H9 (cell line): ENCODE data around the gene VRK1. TPM values are rescaled to one million over a fixed set of nuclear protein-coding genes. Genes with fewer than 3 reads are reported as not detected.

Source experiments
- DNase-seq: peaks from one replicate; pipeline ENCODE4 v3.0.0-alpha.2; 2017
- H2AFZ ChIP-seq: one replicate; pipeline ENCODE4 v1.6.1; 2013; ENCODE audit warnings: mild to moderate bottlenecking, low read length, control low read depth, moderate library complexity
- H2AK5ac ChIP-seq: 2 replicates; pipeline ENCODE4 v1.6.1; 2013; ENCODE audit warnings: low read length, control low read depth, mixed read lengths; ENCODE audit not compliant: insufficient read length
- H2BK120ac ChIP-seq: one replicate; pipeline ENCODE4 v1.6.1; 2013; ENCODE audit warnings: low read depth, mild to moderate bottlenecking, low read length, control low read depth, inconsistent platforms; ENCODE audit not compliant: poor library complexity, severe bottlenecking
- H2BK12ac ChIP-seq: 2 replicates; pipeline ENCODE4 v1.6.1; 2013; ENCODE audit warnings: low read length, control low read depth, mixed read lengths, low read depth; ENCODE audit not compliant: insufficient read length
- H2BK15ac ChIP-seq: 2 replicates; pipeline ENCODE4 v1.6.1; 2013; ENCODE audit warnings: low read depth, low read length, control low read depth
- H2BK20ac ChIP-seq: one replicate; pipeline ENCODE4 v1.6.1; 2013; ENCODE audit warnings: low read depth, mild to moderate bottlenecking, low read length, control low read depth, inconsistent platforms; ENCODE audit not compliant: poor library complexity, severe bottlenecking
- H2BK5ac ChIP-seq: 2 replicates; pipeline ENCODE4 v1.6.1; 2013; ENCODE audit warnings: low read length, control low read depth, mixed read lengths; ENCODE audit not compliant: insufficient read length
- H3K14ac ChIP-seq: 2 replicates; pipeline ENCODE4 v1.6.1; 2013; ENCODE audit warnings: low read length, control low read depth; ENCODE audit not compliant: insufficient read depth
- H3K18ac ChIP-seq: 2 replicates; pipeline ENCODE4 v1.6.1; 2013; ENCODE audit warnings: low read depth, mild to moderate bottlenecking, mixed read lengths, low read length, control low read depth; ENCODE audit not compliant: insufficient read length
- H3K23ac ChIP-seq: 2 replicates; pipeline ENCODE4 v1.6.1; 2013; ENCODE audit warnings: low read length, control low read depth, mixed read lengths, low read depth; ENCODE audit not compliant: insufficient read length
- H3K23me2 ChIP-seq: 2 replicates; pipeline ENCODE4 v1.6.1; 2013; ENCODE audit warnings: low read depth, mild to moderate bottlenecking, mixed read lengths, low read length, control low read depth; ENCODE audit not compliant: insufficient read length, poor library complexity, severe bottlenecking
- H3K27ac ChIP-seq: 2 replicates; pipeline ENCODE4 v1.5.1; 2013; ENCODE audit warnings: low read length, control low read depth, mixed read lengths, low read depth; ENCODE audit not compliant: insufficient read length
- H3K27me3 ChIP-seq: 2 replicates; pipeline ENCODE4 v1.6.1; 2013; ENCODE audit warnings: low read length, control low read depth, inconsistent platforms; ENCODE audit not compliant: insufficient read depth
- H3K4ac ChIP-seq: 2 replicates; pipeline ENCODE4 v1.6.1; 2013; ENCODE audit warnings: low read depth, mild to moderate bottlenecking, control low read depth, inconsistent platforms, low read length, moderate library complexity
- H3K4me1 ChIP-seq: 2 replicates; pipeline ENCODE4 v1.6.1; 2013; ENCODE audit warnings: low read length, control low read depth, inconsistent platforms; ENCODE audit not compliant: insufficient read depth
- H3K4me2 ChIP-seq: 2 replicates; pipeline ENCODE4 v1.6.1; 2013; ENCODE audit warnings: low read length, control low read depth, mixed read lengths; ENCODE audit not compliant: insufficient read length, insufficient read depth
- H3K56ac ChIP-seq: 2 replicates; pipeline ENCODE4 v1.6.1; 2013; ENCODE audit warnings: low read depth, mild to moderate bottlenecking, mixed read lengths, low read length, control low read depth; ENCODE audit not compliant: insufficient read length
- H3K79me1 ChIP-seq: 2 replicates; pipeline ENCODE4 v1.6.1; 2013; ENCODE audit warnings: low read depth, mild to moderate bottlenecking, moderate library complexity, low read length, control low read depth, inconsistent platforms; ENCODE audit not compliant: insufficient read depth, poor library complexity, severe bottlenecking
- H3K79me2 ChIP-seq: 2 replicates; pipeline ENCODE4 v1.6.1; 2013; ENCODE audit warnings: low read length, control low read depth, inconsistent platforms; ENCODE audit not compliant: insufficient read depth
- H3K9ac ChIP-seq: 2 replicates; pipeline ENCODE4 v1.6.1; 2013; ENCODE audit warnings: low read length, control low read depth, mixed read lengths; ENCODE audit not compliant: insufficient read length; ENCODE audit errors: extremely low read depth
- H3K9me3 ChIP-seq: one replicate; pipeline ENCODE4 v1.6.1; 2013; ENCODE audit warnings: low read depth, low read length, inconsistent platforms; ENCODE audit not compliant: control insufficient read depth
- H3T11ph ChIP-seq: one replicate; pipeline ENCODE4 v1.6.1; 2013; ENCODE audit warnings: mild to moderate bottlenecking, low read length, control low read depth, inconsistent platforms
- H4K20me1 ChIP-seq: one replicate; pipeline ENCODE4 v1.6.1; 2013; ENCODE audit not compliant: control insufficient read depth, insufficient read length, insufficient read depth
- H4K5ac ChIP-seq: 2 replicates; pipeline ENCODE4 v1.6.1; 2013; ENCODE audit warnings: low read depth, mild to moderate bottlenecking, mixed read lengths, low read length, control low read depth; ENCODE audit not compliant: insufficient read length
- H4K8ac ChIP-seq: replicated peaks from 2 replicates; pipeline ENCODE4 v1.6.1; 2013; ENCODE audit warnings: low read length, control low read depth, mixed read lengths, low read depth; ENCODE audit not compliant: insufficient read length
- H4K91ac ChIP-seq: 2 replicates; pipeline ENCODE4 v1.6.1; 2013; ENCODE audit warnings: low read depth, mild to moderate bottlenecking, moderate library complexity, mixed read lengths, low read length, control low read depth; ENCODE audit not compliant: insufficient read length
- H3K27ac Mint-ChIP-seq, 3 experiments: 2 replicates in 2 of 3; 3 replicates in 1 of 3; pipeline ENCODE4 v1.8.0; 2020 to 2021; ENCODE audit warnings: mixed read lengths in 3 of 3, mild to moderate bottlenecking in 1 of 3, moderate library complexity in 1 of 3
- H3K27me3 Mint-ChIP-seq: 2 replicates; pipeline ENCODE4 v1.8.0; 2021; ENCODE audit warnings: low read depth, mild to moderate bottlenecking, moderate library complexity, mixed read lengths
- H3K36me3 Mint-ChIP-seq, 3 experiments: 2 replicates in 2 of 3; 3 replicates in 1 of 3; pipeline ENCODE4 v1.8.0; 2020 to 2021; ENCODE audit warnings: low read depth in 3 of 3, mixed read lengths in 3 of 3; ENCODE audit not compliant: insufficient read depth in 1 of 3
- H3K4me1 Mint-ChIP-seq, 2 experiments: 2 replicates each; pipeline ENCODE4 v1.8.0; 2020; ENCODE audit warnings: mixed read lengths in 2 of 2
- H3K4me3 Mint-ChIP-seq, 2 experiments: 2 replicates in 1 of 2; 3 replicates in 1 of 2; pipeline ENCODE4 v1.8.0; 2020 to 2021; ENCODE audit warnings: mild to moderate bottlenecking in 2 of 2, mixed read lengths in 2 of 2, moderate library complexity in 1 of 2
- H3K9me3 Mint-ChIP-seq, 2 experiments: 2 replicates in 1 of 2; 3 replicates in 1 of 2; pipeline ENCODE4 v1.8.0; 2020; ENCODE audit warnings: mild to moderate bottlenecking in 2 of 2, mixed read lengths in 2 of 2, moderate library complexity in 1 of 2
- total RNA-seq: library from RNA; stranded (reverse); gene quantifications from 2 replicates; pipeline ENCODE4 v1.2.1, GENCODE V29; 2021
- TF ChIP-seq, protein P1 (sequence below): fragments of 200-600 bp; sonication (generic); conservative IDR thresholded peaks from 3 replicates; pipeline ENCODE4 v1.8.0; 2021; ENCODE audit warnings: antibody characterized with exemption, mild to moderate bottlenecking

Gene VRK1
- total RNA-seq, 1 experiment from 2014 or later = 55.7 TPM

DNA sequence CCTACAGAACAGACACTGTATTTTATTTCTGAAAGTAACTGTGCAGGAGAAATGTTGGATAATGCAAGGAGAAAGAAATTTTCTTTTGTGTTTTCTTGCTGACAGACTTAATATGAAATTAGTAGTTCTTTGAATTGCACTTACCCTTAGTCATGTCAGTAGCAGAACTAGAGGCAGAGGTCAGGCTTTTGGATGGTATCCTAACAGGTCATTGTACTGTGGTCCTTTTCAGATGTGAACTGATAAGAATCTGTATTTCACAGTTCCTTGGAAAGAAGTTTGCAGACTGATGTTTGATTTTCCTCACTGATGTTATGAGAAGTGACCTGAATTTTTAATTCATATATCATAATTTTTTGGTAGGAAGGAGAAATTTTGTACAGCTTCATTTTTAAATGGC is 46.0 kb downstream of the VRK1 start:
- Histone ChIP-seq H3K4ac (no peak overlapping the region), H4K8ac (no peak overlapping the region), H2AK5ac (no peak overlapping the region), H3K14ac (no peak overlapping the region), H3K56ac (no peak overlapping the region), H3K18ac (no peak overlapping the region), H3K4me2 (no peak overlapping the region), H4K20me1 (no peaks in the 10 kb centered on the region), H3K9ac (no peak overlapping the region), H3K4me1 (no peaks in the 10 kb centered on the region), H3K79me2 (no peaks in the 10 kb centered on the region), H4K5ac (no peak overlapping the region), H3K79me1 (peaks cover 3% of the 10 kb centered on the region), H3K9me3 (no peaks in the 10 kb centered on the region), H2BK12ac (no peak overlapping the region), H2AFZ (no peak overlapping the region), H3K23me2 (no peaks in the 10 kb centered on the region), H4K91ac (no peak overlapping the region), H3K27me3 (no peaks in the 10 kb centered on the region), H2BK120ac (no peak overlapping the region), H2BK5ac (no peak overlapping the region), H3K27ac (no peak overlapping the region), H3T11ph (no peak overlapping the region), H2BK20ac (no peak overlapping the region), H2BK15ac (no peak overlapping the region), H3K23ac (no peak overlapping the region)
- Mint-ChIP-seq H3K36me3 (peaks cover 8 to 35% (median 26%) of the 10 kb centered on the region in 3 experiments; a peak in 6 of 7 replicates), H3K27ac (no peak overlapping the region), H3K4me3 (no peak overlapping the region), H3K27me3 (no peaks in the 10 kb centered on the region), H3K9me3 (no peaks in the 10 kb centered on the region), H3K4me1 (peaks cover 2 to 3% of the 10 kb centered on the region in 2 experiments; a peak in 2 of 4 replicates)
- TF ChIP-seq, protein P1, sequence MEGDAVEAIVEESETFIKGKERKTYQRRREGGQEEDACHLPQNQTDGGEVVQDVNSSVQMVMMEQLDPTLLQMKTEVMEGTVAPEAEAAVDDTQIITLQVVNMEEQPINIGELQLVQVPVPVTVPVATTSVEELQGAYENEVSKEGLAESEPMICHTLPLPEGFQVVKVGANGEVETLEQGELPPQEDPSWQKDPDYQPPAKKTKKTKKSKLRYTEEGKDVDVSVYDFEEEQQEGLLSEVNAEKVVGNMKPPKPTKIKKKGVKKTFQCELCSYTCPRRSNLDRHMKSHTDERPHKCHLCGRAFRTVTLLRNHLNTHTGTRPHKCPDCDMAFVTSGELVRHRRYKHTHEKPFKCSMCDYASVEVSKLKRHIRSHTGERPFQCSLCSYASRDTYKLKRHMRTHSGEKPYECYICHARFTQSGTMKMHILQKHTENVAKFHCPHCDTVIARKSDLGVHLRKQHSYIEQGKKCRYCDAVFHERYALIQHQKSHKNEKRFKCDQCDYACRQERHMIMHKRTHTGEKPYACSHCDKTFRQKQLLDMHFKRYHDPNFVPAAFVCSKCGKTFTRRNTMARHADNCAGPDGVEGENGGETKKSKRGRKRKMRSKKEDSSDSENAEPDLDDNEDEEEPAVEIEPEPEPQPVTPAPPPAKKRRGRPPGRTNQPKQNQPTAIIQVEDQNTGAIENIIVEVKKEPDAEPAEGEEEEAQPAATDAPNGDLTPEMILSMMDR = no peak
- DNase-seq = no peak
